ENCODE results near the gene PRKCA. TPM values are rescaled to one million over a fixed set of nuclear protein-coding genes. Genes with fewer than 3 reads are reported as not detected.

Gene PRKCA
- total and polyA plus RNA-seq, 2 experiments from 2014 or later: 6.4 to 35.4 TPM

GRCh38 chr17:66535611-66536010 lies 233.2 kb downstream of the PRKCA start (continued):
- TF ChIP-seq ETS1 (IDR thresholded peaks at IDR 0.05): no peak

DNA sequence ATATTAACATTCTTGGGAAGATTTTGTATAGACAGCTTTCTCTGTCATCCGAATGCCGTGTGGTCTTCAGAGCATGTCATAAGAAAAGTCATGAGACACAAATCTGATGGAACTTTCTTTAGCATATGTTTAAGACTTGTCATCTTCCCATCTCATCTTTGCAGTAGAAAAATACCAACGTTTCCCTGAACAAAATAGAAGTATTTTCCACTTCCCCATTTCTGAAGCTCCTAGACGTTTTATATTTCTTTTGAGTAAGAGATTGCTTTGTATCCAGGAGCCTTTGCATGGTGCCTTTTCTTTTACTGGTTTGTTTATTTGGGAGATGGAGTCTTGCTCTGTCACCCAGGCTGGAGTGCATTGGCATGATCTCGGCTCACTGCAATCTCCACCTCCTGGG lies 235.1 kb downstream of the PRKCA start:
- peaks cover 54% of the 10 kb centered on the region for H3K4me1 Mint-ChIP-seq
- Histone ChIP-seq H3K4me3 (no peak overlapping the region), H2AFZ (no peak overlapping the region), H3K79me2 (replicated peaks; ENCODE audit: insufficient read depth) (0 out of 2 replicates have a peak, but pooled peaks cover 6% of the 10 kb centered on the region), H3K4me2 (no peak overlapping the region), H3K4me1 (ENCODE audit: insufficient read depth) (peaks cover 39% of the 10 kb centered on the region), H3K27ac (ENCODE audit: low read depth) (no peak overlapping the region), H3K27me3 (ENCODE audit: insufficient read depth) (no peaks in the 10 kb centered on the region), H3F3A (replicated peaks; ENCODE audit: low read depth) (no peaks in the 10 kb centered on the region), H3K9me2 (ENCODE audit: insufficient read depth) (no peaks in the 10 kb centered on the region), H4K20me1 (replicated peaks; ENCODE audit: insufficient read depth) (no peaks in the 10 kb centered on the region), H3K36me3 (ENCODE audit: insufficient read depth) (no peaks in the 10 kb centered on the region)
- H3K27ac Mint-ChIP-seq: no peak overlapping the region
- no peak for ATAC-seq
- peaks cover 11% of the 10 kb centered on the region for H3K27me3 Mint-ChIP-seq (ENCODE audit: insufficient read depth, low read depth, poor library complexity)
- H3K9me3 Mint-ChIP-seq: no peaks in the 10 kb centered on the region
- H3K36me3 Mint-ChIP-seq (ENCODE audit: low read depth): no peaks in the 10 kb centered on the region
- DNase-seq (ENCODE audit: low spot score): no peak
- H3K4me3 Mint-ChIP-seq: no peak overlapping the region
- no peak for TF ChIP-seq CREB1 (CRISPR knock-in tag; IDR thresholded peaks at IDR 0.05; ENCODE audit: low read depth)
- no peak for TF ChIP-seq ETS1 (IDR thresholded peaks at IDR 0.05)
- no peak for TF ChIP-seq STAT1 (IDR thresholded peaks at IDR 0.05; ENCODE audit: unreplicated experiment)
- TF ChIP-seq REST (IDR thresholded peaks at IDR 0.05; ENCODE audit: unreplicated experiment): no peak
- TF ChIP-seq, protein P1, sequence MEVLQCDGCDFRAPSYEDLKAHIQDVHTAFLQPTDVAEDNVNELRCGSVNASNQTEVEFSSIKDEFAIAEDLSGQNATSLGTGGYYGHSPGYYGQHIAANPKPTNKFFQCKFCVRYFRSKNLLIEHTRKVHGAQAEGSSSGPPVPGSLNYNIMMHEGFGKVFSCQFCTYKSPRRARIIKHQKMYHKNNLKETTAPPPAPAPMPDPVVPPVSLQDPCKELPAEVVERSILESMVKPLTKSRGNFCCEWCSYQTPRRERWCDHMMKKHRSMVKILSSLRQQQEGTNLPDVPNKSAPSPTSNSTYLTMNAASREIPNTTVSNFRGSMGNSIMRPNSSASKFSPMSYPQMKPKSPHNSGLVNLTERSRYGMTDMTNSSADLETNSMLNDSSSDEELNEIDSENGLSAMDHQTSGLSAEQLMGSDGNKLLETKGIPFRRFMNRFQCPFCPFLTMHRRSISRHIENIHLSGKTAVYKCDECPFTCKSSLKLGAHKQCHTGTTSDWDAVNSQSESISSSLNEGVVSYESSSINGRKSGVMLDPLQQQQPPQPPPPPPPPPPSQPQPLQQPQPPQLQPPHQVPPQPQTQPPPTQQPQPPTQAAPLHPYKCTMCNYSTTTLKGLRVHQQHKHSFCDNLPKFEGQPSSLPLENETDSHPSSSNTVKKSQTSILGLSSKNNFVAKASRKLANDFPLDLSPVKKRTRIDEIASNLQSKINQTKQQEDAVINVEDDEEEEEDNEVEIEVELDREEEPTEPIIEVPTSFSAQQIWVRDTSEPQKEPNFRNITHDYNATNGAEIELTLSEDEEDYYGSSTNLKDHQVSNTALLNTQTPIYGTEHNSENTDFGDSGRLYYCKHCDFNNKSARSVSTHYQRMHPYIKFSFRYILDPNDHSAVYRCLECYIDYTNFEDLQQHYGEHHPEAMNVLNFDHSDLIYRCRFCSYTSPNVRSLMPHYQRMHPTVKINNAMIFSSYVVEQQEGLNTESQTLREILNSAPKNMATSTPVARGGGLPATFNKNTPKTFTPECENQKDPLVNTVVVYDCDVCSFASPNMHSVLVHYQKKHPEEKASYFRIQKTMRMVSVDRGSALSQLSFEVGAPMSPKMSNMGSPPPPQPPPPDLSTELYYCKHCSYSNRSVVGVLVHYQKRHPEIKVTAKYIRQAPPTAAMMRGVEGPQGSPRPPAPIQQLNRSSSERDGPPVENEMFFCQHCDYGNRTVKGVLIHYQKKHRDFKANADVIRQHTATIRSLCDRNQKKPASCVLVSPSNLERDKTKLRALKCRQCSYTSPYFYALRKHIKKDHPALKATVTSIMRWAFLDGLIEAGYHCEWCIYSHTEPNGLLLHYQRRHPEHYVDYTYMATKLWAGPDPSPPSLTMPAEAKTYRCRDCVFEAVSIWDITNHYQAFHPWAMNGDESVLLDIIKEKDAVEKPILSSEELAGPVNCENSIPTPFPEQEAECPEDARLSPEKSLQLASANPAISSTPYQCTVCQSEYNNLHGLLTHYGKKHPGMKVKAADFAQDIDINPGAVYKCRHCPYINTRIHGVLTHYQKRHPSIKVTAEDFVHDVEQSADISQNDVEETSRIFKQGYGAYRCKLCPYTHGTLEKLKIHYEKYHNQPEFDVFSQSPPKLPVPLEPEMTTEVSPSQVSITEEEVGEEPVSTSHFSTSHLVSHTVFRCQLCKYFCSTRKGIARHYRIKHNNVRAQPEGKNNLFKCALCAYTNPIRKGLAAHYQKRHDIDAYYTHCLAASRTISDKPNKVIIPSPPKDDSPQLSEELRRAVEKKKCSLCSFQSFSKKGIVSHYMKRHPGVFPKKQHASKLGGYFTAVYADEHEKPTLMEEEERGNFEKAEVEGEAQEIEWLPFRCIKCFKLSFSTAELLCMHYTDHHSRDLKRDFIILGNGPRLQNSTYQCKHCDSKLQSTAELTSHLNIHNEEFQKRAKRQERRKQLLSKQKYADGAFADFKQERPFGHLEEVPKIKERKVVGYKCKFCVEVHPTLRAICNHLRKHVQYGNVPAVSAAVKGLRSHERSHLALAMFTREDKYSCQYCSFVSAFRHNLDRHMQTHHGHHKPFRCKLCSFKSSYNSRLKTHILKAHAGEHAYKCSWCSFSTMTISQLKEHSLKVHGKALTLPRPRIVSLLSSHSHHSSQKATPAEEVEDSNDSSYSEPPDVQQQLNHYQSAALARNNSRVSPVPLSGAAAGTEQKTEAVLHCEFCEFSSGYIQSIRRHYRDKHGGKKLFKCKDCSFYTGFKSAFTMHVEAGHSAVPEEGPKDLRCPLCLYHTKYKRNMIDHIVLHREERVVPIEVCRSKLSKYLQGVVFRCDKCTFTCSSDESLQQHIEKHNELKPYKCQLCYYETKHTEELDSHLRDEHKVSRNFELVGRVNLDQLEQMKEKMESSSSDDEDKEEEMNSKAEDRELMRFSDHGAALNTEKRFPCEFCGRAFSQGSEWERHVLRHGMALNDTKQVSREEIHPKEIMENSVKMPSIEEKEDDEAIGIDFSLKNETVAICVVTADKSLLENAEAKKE (CRISPR knock-in tag; IDR thresholded peaks at IDR 0.05): no peak
- no peak for TF ChIP-seq JUNB (IDR thresholded peaks at IDR 0.05; ENCODE audit: unreplicated experiment)
- TF ChIP-seq ZNF331 (CRISPR knock-in tag; IDR thresholded peaks at IDR 0.05; ENCODE audit: low read depth): no peak
- no peak for TF ChIP-seq CTCF (conservative IDR thresholded peaks at IDR 0.05; ENCODE audit: low read depth in 2 of 2)
- TF ChIP-seq POLR2AphosphoS5 (IDR thresholded peaks at IDR 0.05; ENCODE audit: low read depth): no peak
- no peak for TF ChIP-seq EZH2 (IDR thresholded peaks at IDR 0.05; ENCODE audit: low read depth, unreplicated experiment)
- no peak for TF ChIP-seq NANOG (IDR thresholded peaks at IDR 0.05; ENCODE audit: borderline replicate concordance)
- no peak for TF ChIP-seq EZH2phosphoT487 (IDR thresholded peaks at IDR 0.05; ENCODE audit: unreplicated experiment)
